ENCODE data around the gene FBN2. TPM values are rescaled to one million over a fixed set of nuclear protein-coding genes. Genes with fewer than 3 reads are reported as not detected.

Gene FBN2
- polyA plus RNA-seq, 1 donor from 2014 or later, result 1.6 TPM

GRCh38 chr5:128212191-128212806 lies 325.7 kb downstream of the FBN2 start:
- H3K9me3 ChIP-seq (ENCODE audit: low read length), result no peaks in the 10 kb centered on the region
- no peak overlapping the region for H2AFZ ChIP-seq (ENCODE audit: low read depth, low read length)
- no peak overlapping the region for H3K27ac ChIP-seq (ENCODE audit: low read length)
- TF ChIP-seq MXI1 (conservative IDR thresholded peaks at IDR 0.05; ENCODE audit: poor library complexity, severe bottlenecking) (no peak), TAF1 (IDR thresholded peaks at IDR 0.05; ENCODE audit: low read depth) (no peak), EP300 (conservative IDR thresholded peaks at IDR 0.05; ENCODE audit: poor library complexity, severe bottlenecking) (no peak), REST (IDR thresholded peaks at IDR 0.05; ENCODE audit: borderline replicate concordance) (no peak), RAD21 (conservative IDR thresholded peaks at IDR 0.05) (no peak)
- H3K36me3 ChIP-seq (ENCODE audit: insufficient read depth, low read length), result no peaks in the 10 kb centered on the region
- H3K4me2 ChIP-seq (ENCODE audit: low read length), result no peak overlapping the region
- no peaks in the 10 kb centered on the region for H3K79me2 ChIP-seq (replicated peaks; ENCODE audit: insufficient read depth, low read length)
- H4K20me1 ChIP-seq (ENCODE audit: insufficient read depth), result no peaks in the 10 kb centered on the region
- H3K9me2 ChIP-seq (ENCODE audit: insufficient read depth, low read length), result no peaks in the 10 kb centered on the region
- no peak overlapping the region for H3K9ac ChIP-seq (ENCODE audit: low read length)
- no peak overlapping the region for H3K4me3 ChIP-seq (ENCODE audit: low read length)
- H3K27me3 ChIP-seq (ENCODE audit: insufficient read depth, low read depth, low read length), result no peaks in the 10 kb centered on the region
- no peaks in the 10 kb centered on the region for H3F3A ChIP-seq (ENCODE audit: insufficient read depth, low read length, poor library complexity, severe bottlenecking)

- Histone ChIP-seq H3F3A (ENCODE audit: insufficient read depth, low read length, poor library complexity, severe bottlenecking) (no peaks in the 10 kb centered on the region), H3K9me3 (ENCODE audit: low read length) (no peaks in the 10 kb centered on the region), H3K4me3 (ENCODE audit: low read length) (no peak overlapping the region), H3K9me2 (ENCODE audit: insufficient read depth, low read length) (no peaks in the 10 kb centered on the region), H2AFZ (ENCODE audit: low read depth, low read length) (no peak overlapping the region), H3K9ac (ENCODE audit: low read length) (no peak overlapping the region), H3K27ac (ENCODE audit: low read length) (no peak overlapping the region), H3K79me2 (replicated peaks; ENCODE audit: insufficient read depth, low read length) (no peaks in the 10 kb centered on the region), H3K4me2 (ENCODE audit: low read length) (no peak overlapping the region), H4K20me1 (ENCODE audit: insufficient read depth) (no peaks in the 10 kb centered on the region), H3K27me3 (ENCODE audit: insufficient read depth, low read depth, low read length) (no peaks in the 10 kb centered on the region), H3K36me3 (ENCODE audit: insufficient read depth, low read length) (no peaks in the 10 kb centered on the region)
- TF ChIP-seq EZH2 (IDR thresholded peaks at IDR 0.05; ENCODE audit: borderline replicate concordance, insufficient read depth, low read length, poor library complexity, severe bottlenecking) (no peak), EP300 (conservative IDR thresholded peaks at IDR 0.05; ENCODE audit: poor library complexity, severe bottlenecking) (no peak), RAD21 (conservative IDR thresholded peaks at IDR 0.05) (no peak)
Observed at GRCh38 chr5:128208436-128208835, 329.6 kb downstream of the FBN2 start.

Small RNAs within 50 kb of the gene (small RNA-seq; reads per million reads assigned to genes)
- gene RF00019, result 0 to 1.2 (median 0) reads per million in 3 experiments
